Ovary (tissue), 3 donors: ENCODE results near the gene VPS52.

Source experiments
- CTCF ChIP-seq, 3 donors: fragments of 450-650 bp in 2 of 3; fragments of 200-600 bp in 1 of 3; IDR thresholded peaks; one replicate each; pipeline versions ENCODE4 v1.5.1 to v1.8.0; 2016 to 2022; ENCODE audit warnings: antibody characterized with exemption in 3 of 3, mild to moderate bottlenecking in 1 of 3
- EP300 ChIP-seq: sonication (generic); formaldehyde crosslinking; IDR thresholded peaks from one replicate; pipeline ENCODE4 v1.6.1; 2017; ENCODE audit warnings: antibody characterized with exemption
- POLR2A ChIP-seq: fragments of 450-650 bp; IDR thresholded peaks from one replicate; pipeline ENCODE4 v1.6.1; 2017; ENCODE audit warnings: antibody characterized with exemption, mild to moderate bottlenecking, moderate library complexity
- donor health status: DM: no; HTN: no; CAD: no.

- TF ChIP-seq CTCF (IDR thresholded peaks at IDR 0.05) (no peak), POLR2A (no peak), EP300 (no peak)
Observed at GRCh38 chr6:33211666-33212422, 59.8 kb downstream of the VPS52 start.
